ENCODE measurements around the gene IFT57.
"Not testable (repeated sequence)": the region's sequence is repeated elsewhere in the genome, so short reads cannot be mapped to it uniquely, and the experiment has no call there.

The IFT57 gene

DNA sequence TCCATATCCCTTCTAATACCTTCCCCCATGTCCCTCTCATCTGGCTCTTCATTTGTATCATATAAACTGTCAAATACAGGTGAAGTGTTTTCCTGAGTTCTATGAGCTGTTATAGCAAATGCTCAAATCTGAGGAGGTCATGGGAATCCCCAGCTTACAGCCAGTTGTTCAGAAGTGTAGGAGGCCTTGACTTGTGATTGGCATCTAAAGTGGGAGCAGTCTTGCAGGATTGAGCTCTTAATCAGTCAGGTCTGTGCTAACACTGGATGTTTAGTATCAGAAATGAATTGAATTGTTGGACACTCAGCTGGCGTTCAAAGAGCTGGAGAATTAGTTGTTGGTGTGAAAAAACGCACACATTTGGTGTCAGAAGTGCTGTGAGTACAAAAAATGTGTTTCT lies 65.0 kb downstream of the IFT57 start:
- DNase-seq: no peak

GRCh38 chr3:108156312-108156853 lies 65.8 kb downstream of the IFT57 start:
- no peak for DNase-seq

DNA sequence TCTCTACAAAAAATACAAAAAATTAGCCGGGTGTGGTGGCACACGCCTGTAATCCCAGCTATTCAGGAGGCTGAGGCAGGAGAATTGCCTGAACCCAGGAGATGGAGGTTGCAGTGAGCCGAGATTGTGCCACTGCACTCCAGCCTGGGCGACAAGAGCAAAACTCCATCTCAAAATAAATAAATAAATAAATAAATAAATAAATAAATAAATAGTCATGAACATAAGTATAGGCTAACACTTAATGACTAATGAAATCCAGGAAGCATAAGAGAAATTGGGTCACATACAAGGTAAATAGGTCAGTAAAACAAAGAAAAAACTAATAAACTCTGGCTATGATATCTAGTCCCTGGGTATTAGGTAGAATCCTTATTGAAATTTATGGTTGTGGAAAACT lies 66.6 kb downstream of the IFT57 start:
- DNase-seq: not testable (repeated sequence)

GRCh38 chr3:108153451-108153981 lies 68.7 kb downstream of the IFT57 start:
- DNase-seq: no peak

- no peak for DNase-seq
These were observed 70.0 kb downstream of the IFT57 start for GRCh38 chr3:108152274-108152673.

DNA sequence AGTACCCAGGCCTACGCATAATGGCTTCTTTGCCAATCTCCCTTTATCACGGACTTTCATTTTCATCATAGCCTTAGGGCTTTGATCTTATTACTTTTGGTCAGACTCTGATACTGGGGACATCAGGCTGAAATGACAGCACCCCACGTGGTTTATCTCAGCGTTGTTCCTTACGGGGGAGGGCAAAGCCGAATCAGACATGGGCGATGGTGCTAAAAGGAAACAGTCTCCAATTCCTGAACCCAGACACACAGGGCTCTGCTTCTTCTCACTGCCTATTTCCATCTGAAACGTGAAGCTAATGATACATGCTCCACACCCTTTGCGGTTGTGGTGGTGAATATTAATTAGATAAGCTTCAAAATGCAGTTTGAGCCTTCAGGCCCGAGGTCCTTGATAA lies 72.0 kb downstream of the IFT57 start:
- DNase-seq: no peak

DNA sequence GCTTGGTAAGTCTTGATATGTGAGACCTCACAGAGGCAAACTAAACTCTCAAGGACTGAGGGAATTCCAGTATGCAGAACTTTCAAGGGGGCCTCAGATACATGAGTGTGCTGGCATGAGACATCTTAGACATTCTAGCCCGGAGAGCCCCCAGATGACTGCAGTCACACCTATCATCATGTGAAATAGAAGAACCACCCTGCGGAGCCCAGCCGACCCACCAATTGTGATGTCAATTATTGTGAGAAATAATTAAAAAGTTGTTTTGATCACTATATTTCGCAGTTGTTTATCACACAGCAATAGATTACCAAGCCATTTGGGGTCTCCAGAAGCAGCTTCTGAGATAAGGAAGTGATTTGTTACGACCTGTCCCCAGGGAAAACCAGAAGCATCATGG lies 76.1 kb downstream of the IFT57 start:
- DNase-seq: no peak

DNA sequence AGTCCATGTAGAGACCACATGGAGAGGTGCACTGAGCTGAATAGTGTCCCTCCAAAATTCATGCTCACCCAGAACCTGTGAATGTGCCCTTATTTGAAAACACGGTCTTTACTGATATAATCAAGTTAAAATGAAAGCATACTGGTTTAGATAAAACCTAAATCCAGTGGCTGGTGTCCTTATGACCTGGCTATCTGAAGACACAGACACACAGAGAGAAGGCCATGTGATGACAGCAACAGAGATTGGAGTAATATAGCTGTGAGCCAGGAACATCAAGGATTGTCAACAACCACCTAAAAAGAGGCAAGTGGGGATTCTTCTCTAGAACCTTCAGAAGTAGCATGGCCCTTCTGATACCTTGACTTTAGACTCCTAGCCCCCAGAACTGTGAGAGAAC lies 76.6 kb downstream of the IFT57 start:
- no peak for DNase-seq

DNA sequence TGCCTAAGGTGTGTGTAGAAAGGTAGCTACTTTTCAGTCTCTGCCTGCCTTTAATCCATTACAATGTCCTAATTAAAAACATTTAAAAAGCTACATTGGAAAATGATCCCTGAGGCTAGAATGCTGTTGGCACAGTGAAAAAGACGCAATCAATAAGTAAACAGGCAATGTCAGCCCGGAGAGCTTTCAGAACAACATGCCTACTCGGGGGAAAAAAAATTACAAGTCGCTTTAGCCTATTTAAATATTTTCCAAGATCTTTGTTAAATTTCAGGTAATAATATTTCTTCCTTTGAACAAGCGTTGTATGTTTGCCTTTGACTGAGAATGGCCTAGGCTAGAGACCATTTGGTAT lies 84.8 kb downstream of the IFT57 start:
- DNase-seq: no peak

GRCh38 chr3:108136561-108137459 lies 85.4 kb downstream of the IFT57 start:
- no peak for DNase-seq

DNA sequence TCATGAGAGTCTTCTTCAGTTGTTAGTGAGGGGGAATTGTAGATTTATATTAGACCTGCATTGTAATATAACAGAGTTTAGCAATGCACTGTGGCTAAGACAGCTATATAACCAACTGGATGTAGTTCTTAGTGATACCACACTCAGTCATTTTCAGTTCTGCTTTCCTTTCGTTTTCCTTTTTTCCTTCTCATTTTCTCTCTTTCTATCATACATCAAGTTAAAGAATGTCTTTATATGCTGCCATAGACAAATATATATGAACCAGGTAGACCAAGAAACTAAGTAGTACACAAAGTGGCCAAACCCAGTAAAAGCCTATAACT lies 87.7 kb downstream of the IFT57 start:
- no peak for DNase-seq

DNA sequence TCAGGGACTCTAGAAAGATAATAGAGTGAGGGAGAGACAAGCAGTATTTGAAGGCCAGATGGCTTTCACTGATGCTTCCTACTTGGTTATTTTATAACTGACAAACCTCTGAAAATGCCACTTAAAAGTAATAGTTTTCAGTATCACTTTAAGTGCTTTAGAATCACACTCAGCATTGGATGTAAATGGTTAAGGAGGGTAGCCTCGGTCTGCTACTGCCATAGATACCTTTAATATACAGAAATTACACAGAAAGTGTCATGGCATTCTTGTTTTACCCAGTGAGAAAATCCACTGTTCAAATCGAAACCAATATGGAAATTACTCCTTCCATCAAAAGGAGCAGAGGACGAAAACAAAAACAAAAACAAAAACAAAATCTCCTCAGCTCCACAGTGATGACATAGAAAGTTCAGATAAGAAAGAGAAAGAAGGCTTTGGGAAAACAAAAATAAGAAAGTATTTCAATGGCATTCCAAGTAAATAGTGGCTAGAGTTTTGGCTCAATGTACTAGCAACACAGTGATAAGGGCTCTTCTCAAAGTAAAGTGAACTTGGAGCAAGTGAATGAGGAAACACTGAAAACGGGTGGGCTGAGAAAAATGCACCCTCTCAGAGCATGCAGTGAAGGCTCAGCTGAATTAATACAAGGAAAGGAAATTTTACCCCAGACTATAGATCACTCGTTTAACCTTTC lies 88.2 kb downstream of the IFT57 start:
- no peak for DNase-seq

DNA sequence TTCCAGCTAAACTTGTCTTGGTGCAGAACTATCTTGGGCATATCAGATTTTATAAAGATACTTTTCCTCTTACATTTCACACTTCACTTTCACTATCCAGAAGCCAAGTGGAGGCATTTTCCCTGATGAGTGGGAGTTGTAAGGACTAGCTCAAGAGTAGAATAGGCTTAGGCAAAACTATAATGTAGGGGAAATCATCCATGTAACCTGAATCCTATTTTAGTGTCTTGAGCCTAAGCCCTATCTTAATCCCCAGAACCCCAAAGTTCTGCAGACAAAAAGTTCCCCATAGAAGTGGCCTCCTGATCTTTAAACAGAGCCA lies 89.2 kb downstream of the IFT57 start:
- DNase-seq: no peak

DNA sequence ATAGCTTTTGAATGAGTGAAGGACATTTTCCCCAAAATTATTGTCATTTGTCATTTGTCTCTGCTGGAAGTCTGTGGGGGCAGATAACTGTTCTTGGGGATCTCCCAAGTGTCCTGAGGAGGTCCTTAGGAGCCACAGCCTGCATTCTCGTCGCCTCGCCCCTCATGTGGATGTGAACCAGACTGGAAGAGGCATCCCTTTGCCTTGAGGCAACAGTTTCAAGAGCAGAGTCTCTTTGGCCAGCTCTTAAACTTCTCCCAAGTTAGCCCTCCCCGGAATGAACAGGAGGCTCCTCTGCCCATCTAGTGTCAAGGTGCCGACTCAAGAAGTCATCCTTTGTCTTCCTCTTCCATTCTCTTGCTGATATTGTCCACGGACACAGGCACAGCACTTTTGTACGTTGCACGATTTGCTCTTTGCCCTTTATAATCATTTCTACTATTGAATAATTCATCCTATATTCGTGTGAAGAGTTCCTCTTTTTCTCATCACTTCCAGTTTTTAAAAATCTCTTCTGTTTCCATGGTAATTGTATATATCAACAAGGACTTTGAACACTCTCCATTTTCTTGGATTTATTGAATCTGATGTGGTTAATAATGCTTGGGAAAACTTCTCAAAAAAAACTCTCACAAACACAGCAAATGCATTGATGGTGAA lies 90.6 kb downstream of the IFT57 start:
- DNase-seq: no peak

- no peak for DNase-seq
These were observed 91.3 kb downstream of the IFT57 start for GRCh38 chr3:108130701-108131474.

GRCh38 chr3:108130236-108130635 lies 92.0 kb downstream of the IFT57 start:
- no peak for DNase-seq

GRCh38 chr3:108127301-108127988 lies 94.8 kb downstream of the IFT57 start:
- no peak for DNase-seq

- no peak for DNase-seq
These were observed 95.9 kb downstream of the IFT57 start for GRCh38 chr3:108126348-108126747.

GRCh38 chr3:108125550-108126071 lies 96.6 kb downstream of the IFT57 start:
- peak; percentile 22 for DNase-seq

GRCh38 chr3:108125153-108125543 lies 97.1 kb downstream of the IFT57 start:
- no peak for DNase-seq

GRCh38 chr3:108124337-108125152 lies 97.7 kb downstream of the IFT57 start:
- DNase-seq: no peak
